ENCODE data around the gene CDSN. TPM values are rescaled to one million over a fixed set of nuclear protein-coding genes. Genes with fewer than 3 reads are reported as not detected.

Gene CDSN
- total RNA-seq, 1 experiment from 2014 or later, result not detected

GRCh38 chr6:31065556-31065955 lies 54.7 kb downstream of the CDSN start:
- Histone ChIP-seq H4K20me1 (ENCODE audit: insufficient read depth, low read depth, low read length) (no peaks in the 10 kb centered on the region), H3K9me2 (replicated peaks; ENCODE audit: insufficient read depth, low read length) (no peaks in the 10 kb centered on the region), H3K4me2 (ENCODE audit: low read depth, low read length, poor library complexity, severe bottlenecking) (no peak overlapping the region), H3K36me3 (ENCODE audit: insufficient read depth, low read length) (no peaks in the 10 kb centered on the region), H2AFZ (ENCODE audit: low read length) (no peak overlapping the region), H3K4me1 (ENCODE audit: low read length) (no peaks in the 10 kb centered on the region), H3K9me3 (ENCODE audit: low read length) (no peaks in the 10 kb centered on the region), H3K27ac (ENCODE audit: low read length) (no peak overlapping the region), H3K27me3 (ENCODE audit: low read length) (no peaks in the 10 kb centered on the region), H3K9ac (ENCODE audit: low read length) (no peak overlapping the region), H3K79me2 (ENCODE audit: low read length) (no peaks in the 10 kb centered on the region), H3K4me3 (ENCODE audit: low read length) (no peak overlapping the region)
- no peak for DNase-seq

Small RNAs within 50 kb of the gene (small RNA-seq; reads per million reads assigned to genes)
- gene POLR2LP1, result not detected
- gene RNU6-1133P, result 0.16 reads per million

Other genes with a start within 250 kb of the CDSN start
- 0.15 and 0.25 TPM in 2 replicates for gene DDR1, start 235.9 kb downstream of the CDSN start, total RNA-seq (2014; rRNA removed; shearing (Covaris generic); ENCODE audit: low replicate concordance)
- gene GTF2H4, start 212.2 kb downstream of the CDSN start, total RNA-seq (2014; rRNA removed; shearing (Covaris generic); ENCODE audit: low replicate concordance), result 21.8 and 23.4 TPM in 2 replicates
- gene VARS2, start 206.2 kb downstream of the CDSN start, total RNA-seq (2014; rRNA removed; shearing (Covaris generic); ENCODE audit: low replicate concordance), result 42.3 and 50.2 TPM in 2 replicates
- not detected in 2 replicates for gene SFTA2, start 188.3 kb downstream of the CDSN start, total RNA-seq (2014; rRNA removed; shearing (Covaris generic); ENCODE audit: low replicate concordance)
- gene MUCL3, start 179.5 kb downstream of the CDSN start, total RNA-seq (2014; rRNA removed; shearing (Covaris generic); ENCODE audit: low replicate concordance), result not detected in 2 replicates
- gene MUC21, start 136.7 kb downstream of the CDSN start, total RNA-seq (2014; rRNA removed; shearing (Covaris generic); ENCODE audit: low replicate concordance), result not detected in 2 replicates
- not detected in 2 replicates for gene MUC22, start 110.0 kb downstream of the CDSN start, total RNA-seq (2014; rRNA removed; shearing (Covaris generic); ENCODE audit: low replicate concordance)
- gene C6orf15, start 7.9 kb downstream of the CDSN start, total RNA-seq (2014; rRNA removed; shearing (Covaris generic); ENCODE audit: low replicate concordance), result not detected in 2 replicates
- gene PSORS1C1, start 5.6 kb downstream of the CDSN start, total RNA-seq (2014; rRNA removed; shearing (Covaris generic); ENCODE audit: low replicate concordance), result not detected in 2 replicates
- not detected in 2 replicates for gene PSORS1C2, start 18.6 kb upstream of the CDSN start, total RNA-seq (2014; rRNA removed; shearing (Covaris generic); ENCODE audit: low replicate concordance)
- gene CCHCR1, start 37.4 kb upstream of the CDSN start, total RNA-seq (2014; rRNA removed; shearing (Covaris generic); ENCODE audit: low replicate concordance), result 21.3 and 23.1 TPM in 2 replicates
- 13.9 and 20.4 TPM in 2 replicates for gene TCF19, start 38.1 kb upstream of the CDSN start, total RNA-seq (2014; rRNA removed; shearing (Covaris generic); ENCODE audit: low replicate concordance)
- not detected in 2 replicates for gene POU5F1, start 50.2 kb upstream of the CDSN start, total RNA-seq (2014; rRNA removed; shearing (Covaris generic); ENCODE audit: low replicate concordance)
- 317 and 613 TPM in 2 replicates for gene HLA-C, start 151.6 kb upstream of the CDSN start, total RNA-seq (2014; rRNA removed; shearing (Covaris generic); ENCODE audit: low replicate concordance)
- 1,556 and 2,615 TPM in 2 replicates for gene HLA-B, start 236.7 kb upstream of the CDSN start, total RNA-seq (2014; rRNA removed; shearing (Covaris generic); ENCODE audit: low replicate concordance)